Measurements from ENCODE around the gene ICAM4.
"Not testable (repeated sequence)": the region's sequence is repeated elsewhere in the genome, so short reads cannot be mapped to it uniquely, and the experiment has no call there.

Gene ICAM4

GRCh38 chr19:10320602-10321416 is 34.1 kb downstream of the ICAM4 start:
- DNase-seq, result no peak

- no peak for DNase-seq
Measured at GRCh38 chr19:10321417-10321797, 34.7 kb downstream of the ICAM4 start.

DNA sequence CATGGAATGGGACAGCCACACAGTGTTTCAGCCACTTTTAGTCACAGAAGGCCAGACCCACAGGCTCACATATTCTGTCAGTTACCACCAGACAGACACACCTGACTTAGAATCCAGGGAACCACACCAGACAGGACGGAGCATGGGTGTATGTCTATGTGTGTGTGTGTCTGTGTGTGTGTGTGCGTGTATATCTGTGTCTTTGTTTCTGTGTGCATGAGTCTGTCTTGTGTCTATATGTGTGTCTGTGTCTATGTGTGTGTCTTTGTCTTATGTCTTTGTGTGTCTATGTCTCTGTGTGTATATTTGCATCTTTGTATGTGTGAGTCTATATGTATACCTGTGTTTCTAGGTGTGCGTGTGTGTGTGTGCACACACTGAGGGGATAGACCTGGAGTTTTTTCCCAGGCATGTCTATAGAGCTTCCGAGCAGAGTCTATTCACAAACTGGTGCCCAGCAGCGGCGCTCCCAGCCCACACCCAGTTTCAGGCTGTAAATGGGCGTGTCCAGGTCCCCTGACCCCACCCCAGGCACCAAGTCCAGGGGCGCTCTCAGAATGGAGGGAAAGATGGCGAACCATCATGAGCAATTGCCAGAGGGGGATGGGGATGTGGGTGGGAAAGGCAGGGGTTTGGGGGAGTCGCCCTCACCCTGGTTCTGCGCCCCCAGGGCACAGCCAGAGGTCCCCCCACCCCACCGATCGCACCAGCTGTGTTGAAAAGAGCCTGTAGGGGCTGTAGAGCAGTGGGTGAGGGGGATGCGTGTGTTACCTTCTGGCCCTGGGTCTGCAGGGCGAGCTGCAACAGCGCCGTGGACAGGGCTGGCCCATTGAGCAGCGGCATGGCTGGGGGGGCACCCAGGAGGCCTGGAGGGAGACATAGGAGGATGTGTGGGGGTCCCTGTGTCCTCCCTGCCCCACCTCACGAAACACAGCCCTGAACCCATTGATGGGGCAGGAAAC is 35.4 kb downstream of the ICAM4 start:
- DNase-seq, result no peak

DNA sequence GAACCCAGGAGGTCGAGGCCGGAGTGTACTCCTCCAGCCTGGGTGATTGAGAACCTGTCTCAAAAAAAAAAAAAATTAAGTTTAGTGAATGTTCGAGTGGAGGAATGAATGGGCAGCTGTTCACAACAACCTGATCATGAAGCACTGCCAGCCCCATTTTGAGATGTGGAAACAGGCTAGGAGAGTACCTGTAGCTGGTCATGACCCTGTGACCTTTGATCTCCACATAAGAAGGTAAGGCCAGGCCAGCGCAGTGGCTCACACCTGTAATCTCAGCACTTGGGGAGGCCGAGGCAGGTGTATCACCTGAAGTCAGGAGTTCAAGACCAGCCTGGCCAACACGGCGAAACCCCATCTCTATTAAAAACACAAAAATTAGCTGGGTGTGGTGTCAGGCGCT is 39.0 kb downstream of the ICAM4 start:
- no peak for DNase-seq

DNA sequence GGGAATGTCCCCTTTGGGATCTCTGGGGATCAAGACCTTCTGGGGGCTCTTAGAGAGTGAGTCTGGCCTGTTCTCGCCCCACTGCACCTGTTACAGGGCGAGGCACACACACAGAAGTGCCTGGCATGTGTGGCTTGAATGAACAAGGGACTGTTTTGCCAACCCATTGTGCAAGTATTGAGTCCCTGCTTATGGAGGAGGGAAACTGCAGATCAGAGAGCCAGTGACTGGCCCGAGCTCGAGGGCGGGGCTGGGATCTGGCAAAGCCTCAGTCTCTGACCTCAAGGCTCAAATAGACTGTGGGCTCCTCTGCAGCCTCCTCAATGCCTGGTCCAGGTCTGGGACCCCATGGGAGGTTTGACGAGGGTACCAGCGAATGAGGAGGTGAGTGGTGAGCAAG is 41.0 kb downstream of the ICAM4 start:
- DNase-seq, result no peak

- no peak for DNase-seq
Measured at GRCh38 chr19:10328558-10329429, 42.0 kb downstream of the ICAM4 start.

GRCh38 chr19:10329555-10329954 is 42.8 kb downstream of the ICAM4 start:
- no peak for DNase-seq

DNA sequence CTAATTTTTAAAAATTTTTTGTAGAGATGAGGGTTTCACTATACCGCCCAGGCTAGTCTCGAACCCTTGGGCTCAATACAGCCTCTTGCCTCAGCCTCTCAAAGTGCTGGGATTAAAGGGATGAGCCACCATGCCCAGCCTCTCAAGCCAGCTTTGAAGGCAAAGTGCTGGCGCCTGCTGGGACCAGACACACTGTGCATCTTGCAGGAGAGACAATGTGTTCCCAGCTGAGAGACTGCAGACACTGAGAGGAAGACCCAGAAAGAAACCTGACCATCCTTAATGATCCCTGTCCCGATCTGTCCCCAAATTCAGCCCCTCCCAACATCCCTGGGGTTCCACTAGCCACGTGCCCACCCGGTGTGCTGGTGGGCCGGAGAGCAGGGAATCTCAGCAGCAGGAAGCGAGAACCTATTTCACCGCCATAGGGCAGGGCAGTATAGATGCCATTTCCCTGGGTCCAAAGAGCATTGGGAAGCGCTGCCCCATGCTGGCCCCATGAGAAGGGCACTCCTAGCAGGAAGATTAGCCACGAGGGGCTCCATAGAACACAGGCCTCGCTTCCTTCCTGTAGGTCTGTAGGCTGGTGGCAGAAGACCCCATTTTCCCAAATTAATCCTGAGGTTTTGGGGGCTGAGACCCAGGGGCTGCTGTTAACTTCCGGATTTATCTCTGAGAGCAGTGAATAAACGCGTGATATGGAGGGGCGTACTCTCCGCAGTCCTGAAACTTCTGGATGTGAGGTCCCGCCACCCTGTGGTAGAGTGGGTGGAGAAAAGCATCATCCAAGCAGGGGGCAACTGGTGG is 45.6 kb downstream of the ICAM4 start:
- no peak for DNase-seq

GRCh38 chr19:10332965-10333757 is 46.4 kb downstream of the ICAM4 start, which contains the start of gene RAVER1:
RAVER1 (minus strand) TSS chr19:10333529; CDS start chr19:10333507, 22 bp downstream.
- peak; percentile 99 for DNase-seq

DNA sequence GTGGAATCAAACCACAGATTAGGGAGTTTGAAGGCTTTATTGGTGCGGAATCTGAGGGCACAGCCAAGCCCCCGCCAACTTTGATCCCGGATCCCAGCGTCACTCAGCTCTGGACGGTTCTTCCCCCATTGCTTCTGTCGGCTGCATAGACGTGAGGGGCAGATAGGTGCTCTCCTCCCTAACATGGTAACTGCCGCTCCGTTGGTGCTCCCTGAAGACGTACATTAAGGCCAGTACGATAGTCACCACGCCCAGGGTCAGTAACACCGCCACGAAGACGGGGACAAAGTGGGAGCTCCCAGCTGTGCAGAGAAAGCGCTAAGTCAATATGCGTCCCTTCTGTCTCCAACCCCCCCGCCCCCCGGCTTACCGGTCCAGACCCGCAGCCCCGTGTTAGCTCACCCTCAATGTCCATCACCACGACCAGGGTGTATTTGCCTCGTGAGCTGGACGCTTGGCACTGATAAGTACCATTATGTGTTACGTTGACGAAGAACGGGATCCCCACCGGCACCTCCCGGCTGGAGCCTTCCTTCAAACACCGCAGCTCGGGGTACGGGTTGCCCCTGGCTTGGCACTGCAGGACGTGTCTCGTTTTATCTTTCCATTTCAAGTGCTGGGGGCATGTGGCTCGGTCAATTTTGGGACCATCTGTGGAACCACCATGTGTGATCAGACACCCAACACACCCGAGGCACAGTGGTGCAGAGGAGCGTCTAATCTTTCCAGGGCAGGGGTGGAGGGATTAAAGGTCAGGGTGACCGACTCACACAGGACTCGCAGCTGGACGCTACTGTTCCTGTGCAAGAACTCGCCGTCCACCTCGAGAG is 47.2 kb downstream of the ICAM4 start:
- no peak for DNase-seq

DNA sequence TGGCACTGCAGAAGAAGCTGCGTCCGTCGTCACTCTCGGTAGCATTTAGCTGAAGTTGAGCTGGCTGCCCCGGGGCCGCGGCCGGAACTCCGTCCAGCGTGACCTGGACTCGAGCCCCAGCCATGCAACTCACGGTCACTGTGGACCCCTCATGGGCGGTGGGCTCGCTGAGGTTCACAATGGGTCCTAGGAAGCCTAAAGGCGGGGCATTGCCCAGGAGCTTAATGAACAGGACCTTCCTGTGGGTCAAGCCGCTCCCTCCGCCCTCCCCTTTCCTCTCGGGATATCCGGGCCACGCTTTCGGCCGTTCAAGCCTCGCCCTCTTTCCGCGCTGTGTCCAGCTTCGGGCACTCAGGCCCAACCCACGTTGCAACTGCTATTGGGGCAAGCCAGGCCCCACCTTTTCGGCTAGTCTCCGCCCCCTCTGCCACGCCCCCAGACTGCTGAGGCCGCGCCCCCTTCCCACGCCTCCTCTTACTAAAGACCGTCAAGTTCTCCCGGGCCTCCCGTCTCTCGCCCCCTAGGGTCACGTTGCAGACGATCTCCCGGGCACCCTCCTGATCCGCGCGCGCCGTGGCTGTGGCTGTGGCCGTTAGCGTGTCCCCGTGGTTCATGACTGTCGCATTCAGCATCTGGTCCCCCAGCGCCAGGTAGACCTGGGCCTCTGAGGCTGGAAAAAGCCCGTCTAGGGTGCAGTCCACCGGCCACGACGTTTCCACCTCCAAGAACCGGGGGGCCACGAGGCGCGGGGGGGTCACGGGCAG is 48.0 kb downstream of the ICAM4 start:
- peak; percentile 30 for DNase-seq

DNA sequence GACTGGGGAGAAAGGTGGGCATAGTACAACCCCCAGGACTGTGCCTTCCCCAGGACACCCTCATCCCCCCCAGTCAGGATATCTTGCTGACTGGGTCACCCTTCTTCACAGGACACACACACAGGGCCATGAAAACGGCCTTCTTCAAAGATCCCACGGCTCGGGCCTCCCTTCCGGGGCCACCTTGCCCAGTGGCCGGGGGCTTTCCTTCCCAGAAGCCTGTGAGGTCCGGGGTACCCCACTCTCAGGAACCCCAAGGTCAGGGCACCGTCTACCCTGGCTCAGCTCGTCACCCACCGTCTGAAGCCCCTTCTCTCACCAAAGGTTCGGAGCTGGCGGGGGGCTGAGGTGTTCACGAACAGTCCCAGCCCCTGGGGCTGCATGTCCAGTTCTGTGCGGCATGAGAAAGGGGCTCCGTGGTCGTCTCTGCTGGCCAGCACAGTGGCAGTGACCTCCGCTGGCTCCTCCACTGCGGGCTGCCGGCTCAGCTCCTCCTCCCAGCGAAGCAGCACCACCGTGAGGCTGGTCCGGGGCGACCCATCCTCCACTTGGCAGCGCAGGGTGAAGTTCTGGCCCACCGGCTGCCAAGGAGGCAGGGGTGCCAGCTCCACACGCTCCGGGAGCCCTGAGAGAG is 48.7 kb downstream of the ICAM4 start:
- DNase-seq, result no peak

GRCh38 chr19:10336725-10337124 is 50.0 kb downstream of the ICAM4 start:
- DNase-seq, result not testable (repeated sequence)

All from activated naive CD4-positive, alpha-beta T cell treated with Interleukin-2 at 50 U/mL for 16 hours (primary cell).